Fibroblast of lung (primary cell): Measurements from ENCODE around the gene KLRC2. TPM values are rescaled to one million over a fixed set of nuclear protein-coding genes. Genes with fewer than 3 reads are reported as not detected.

Experiments used
- DNase-seq, 2 donors: peaks; one replicate each; pipeline versions ENCODE4 v3.0.0 to v3.0.0-alpha.2; 2010; ENCODE audit warnings: low read depth in 2 of 2
- H2AFZ ChIP-seq: 2 replicates; pipeline ENCODE4 v1.5.1; 2012; ENCODE audit warnings: low read length, control low read depth, inconsistent platforms
- H3K27ac ChIP-seq: 2 replicates; pipeline ENCODE4 v1.5.1; 2011; ENCODE audit warnings: low read length, control low read depth; ENCODE audit not compliant: insufficient read depth
- H3K27me3 ChIP-seq: 2 replicates; pipeline ENCODE4 v1.5.1; 2011; ENCODE audit warnings: mild to moderate bottlenecking, low read length; ENCODE audit not compliant: control insufficient read depth, insufficient read depth
- H3K36me3 ChIP-seq: 2 replicates; pipeline ENCODE4 v1.5.1; 2011; ENCODE audit warnings: low read length; ENCODE audit not compliant: control insufficient read depth, insufficient read depth
- H3K4me1 ChIP-seq: 2 replicates; pipeline ENCODE4 v1.5.1; 2011; ENCODE audit warnings: low read length; ENCODE audit not compliant: control insufficient read depth, insufficient read depth; ENCODE audit errors: extremely low read depth
- H3K4me2 ChIP-seq: 2 replicates; pipeline ENCODE4 v1.5.1; 2011; ENCODE audit warnings: low read length, control low read depth; ENCODE audit not compliant: insufficient read depth; ENCODE audit errors: extremely low read depth
- H3K4me3 ChIP-seq, 4 experiments: fragments of 200-600 bp in 1 of 4; sonication (generic) in 1 of 4; replicated peaks in 1 of 4; 2 replicates each; pipeline ENCODE4 v1.5.1; 2011 to 2016; ENCODE audit warnings: low read length in 4 of 4, low read depth in 3 of 4, mild to moderate bottlenecking in 3 of 4, control low read depth in 2 of 4, inconsistent platforms in 1 of 4, mixed read lengths in 1 of 4; ENCODE audit not compliant: insufficient read depth in 1 of 4; ENCODE audit errors: control extremely low read depth in 1 of 4
- H3K79me2 ChIP-seq: 2 replicates; pipeline ENCODE4 v1.5.1; 2012; ENCODE audit warnings: mild to moderate bottlenecking, low read length, inconsistent platforms; ENCODE audit not compliant: control insufficient read depth, insufficient read depth
- H3K9ac ChIP-seq: 2 replicates; pipeline ENCODE4 v1.5.1; 2011; ENCODE audit warnings: mild to moderate bottlenecking, low read length, control low read depth; ENCODE audit not compliant: insufficient read depth
- H3K9me3 ChIP-seq: 2 replicates; pipeline ENCODE4 v1.5.1; 2012; ENCODE audit warnings: low read depth, low read length; ENCODE audit not compliant: control insufficient read depth, insufficient read depth
- H4K20me1 ChIP-seq: 2 replicates; pipeline ENCODE4 v1.5.1; 2011; ENCODE audit warnings: low read length; ENCODE audit not compliant: control insufficient read depth, insufficient read depth; ENCODE audit errors: extremely low read depth
- EZH2 ChIP-seq: IDR thresholded peaks from 2 replicates; pipeline ENCODE4 v1.5.1; 2012; ENCODE audit warnings: low read length, control low read depth, mild to moderate bottlenecking; ENCODE audit errors: missing control alignments
- polyA plus RNA-seq, 2 donors: library from polyadenylated mRNA; depleted of rRNA in 1 of 2; stranded (reverse) in 1 of 2; unstranded in 1 of 2; fragments of >200 nt; gene quantifications; 2 replicates each; pipeline ENCODE4 v1.2.1, GENCODE V29; 2011 to 2012; ENCODE audit warnings: missing spikeins in 1 of 2
- total RNA-seq: library from RNA; depleted of rRNA; stranded (reverse); fragments of >200 nt; gene quantifications from 2 replicates; pipeline ENCODE4 v1.2.1, GENCODE V29; 2014
- TF ChIP-seq, protein P1 (sequence below), 2 donors: IDR thresholded peaks in 1 of 2; conservative IDR thresholded peaks in 1 of 2; 1 replicate in 1 of 2; 2 replicates in 1 of 2; pipeline ENCODE4 v1.5.1; 2011 to 2012; ENCODE audit warnings: low read length in 2 of 2, control low read depth in 1 of 2, inconsistent platforms in 1 of 2, low read depth in 1 of 2, mild to moderate bottlenecking in 1 of 2

Gene KLRC2
- total and polyA plus RNA-seq, 2 donors (not counting 1 experiment from before 2014, with no cell fraction given): not detected

DNA sequence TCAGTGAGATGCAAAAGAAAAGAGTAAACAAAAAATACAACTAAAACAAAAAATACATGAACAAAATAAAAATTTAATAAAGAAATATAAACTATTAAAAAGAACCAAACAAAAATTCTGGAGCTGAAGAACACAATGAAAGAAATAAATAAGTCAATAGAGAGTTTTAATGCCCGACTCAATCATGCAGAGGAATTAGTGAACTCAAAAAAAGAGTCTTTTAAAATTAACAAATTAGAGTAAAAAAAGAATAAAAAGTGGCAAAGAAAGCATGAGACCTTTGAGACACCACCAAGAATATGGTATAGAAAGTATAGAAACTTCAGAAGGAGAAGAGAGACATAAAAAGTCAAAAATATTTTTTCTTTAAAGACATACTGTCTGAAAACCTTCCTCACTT lies 20.0 kb upstream of the KLRC2 start:
- Histone ChIP-seq H3K9me3 (no peaks in the 10 kb centered on the region), H3K4me2 (no peak overlapping the region), H4K20me1 (no peaks in the 10 kb centered on the region), H3K9ac (no peak overlapping the region), H3K36me3 (no peaks in the 10 kb centered on the region), H3K27ac (no peak overlapping the region), H3K79me2 (no peaks in the 10 kb centered on the region), H3K4me3 (no peak overlapping the region), H2AFZ (no peak overlapping the region), H3K4me1 (no peaks in the 10 kb centered on the region), H3K27me3 (no peaks in the 10 kb centered on the region)
- TF ChIP-seq, protein P1, sequence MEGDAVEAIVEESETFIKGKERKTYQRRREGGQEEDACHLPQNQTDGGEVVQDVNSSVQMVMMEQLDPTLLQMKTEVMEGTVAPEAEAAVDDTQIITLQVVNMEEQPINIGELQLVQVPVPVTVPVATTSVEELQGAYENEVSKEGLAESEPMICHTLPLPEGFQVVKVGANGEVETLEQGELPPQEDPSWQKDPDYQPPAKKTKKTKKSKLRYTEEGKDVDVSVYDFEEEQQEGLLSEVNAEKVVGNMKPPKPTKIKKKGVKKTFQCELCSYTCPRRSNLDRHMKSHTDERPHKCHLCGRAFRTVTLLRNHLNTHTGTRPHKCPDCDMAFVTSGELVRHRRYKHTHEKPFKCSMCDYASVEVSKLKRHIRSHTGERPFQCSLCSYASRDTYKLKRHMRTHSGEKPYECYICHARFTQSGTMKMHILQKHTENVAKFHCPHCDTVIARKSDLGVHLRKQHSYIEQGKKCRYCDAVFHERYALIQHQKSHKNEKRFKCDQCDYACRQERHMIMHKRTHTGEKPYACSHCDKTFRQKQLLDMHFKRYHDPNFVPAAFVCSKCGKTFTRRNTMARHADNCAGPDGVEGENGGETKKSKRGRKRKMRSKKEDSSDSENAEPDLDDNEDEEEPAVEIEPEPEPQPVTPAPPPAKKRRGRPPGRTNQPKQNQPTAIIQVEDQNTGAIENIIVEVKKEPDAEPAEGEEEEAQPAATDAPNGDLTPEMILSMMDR (conservative IDR thresholded peaks at IDR 0.05 in 1 of 2, IDR thresholded peaks at IDR 0.05 in 1 of 2; ENCODE audit: low read depth in 1 of 2, low read length in 2 of 2): no peak
- TF ChIP-seq EZH2: no peak
- DNase-seq: no peak

DNA sequence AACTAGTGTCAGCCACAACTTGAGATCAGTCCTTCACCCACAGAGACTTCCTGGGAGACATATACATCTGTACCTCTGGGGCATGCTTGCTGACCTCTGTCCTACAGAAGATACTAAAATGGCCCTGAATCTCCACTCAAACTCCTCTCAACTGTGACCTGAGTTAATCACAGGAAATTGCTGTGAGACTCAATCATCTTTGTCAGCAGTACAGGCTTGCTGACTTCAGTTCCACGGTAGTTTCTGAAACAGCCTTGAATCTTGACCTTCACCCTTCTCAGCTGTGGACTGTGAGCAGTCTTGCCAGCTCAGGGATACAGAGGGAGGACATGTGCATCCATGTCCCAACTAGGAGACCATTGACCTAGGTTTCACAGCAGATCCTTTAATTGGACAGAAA lies 18.7 kb upstream of the KLRC2 start:
- Histone ChIP-seq H3K79me2 (no peaks in the 10 kb centered on the region), H3K36me3 (no peaks in the 10 kb centered on the region)

DNA sequence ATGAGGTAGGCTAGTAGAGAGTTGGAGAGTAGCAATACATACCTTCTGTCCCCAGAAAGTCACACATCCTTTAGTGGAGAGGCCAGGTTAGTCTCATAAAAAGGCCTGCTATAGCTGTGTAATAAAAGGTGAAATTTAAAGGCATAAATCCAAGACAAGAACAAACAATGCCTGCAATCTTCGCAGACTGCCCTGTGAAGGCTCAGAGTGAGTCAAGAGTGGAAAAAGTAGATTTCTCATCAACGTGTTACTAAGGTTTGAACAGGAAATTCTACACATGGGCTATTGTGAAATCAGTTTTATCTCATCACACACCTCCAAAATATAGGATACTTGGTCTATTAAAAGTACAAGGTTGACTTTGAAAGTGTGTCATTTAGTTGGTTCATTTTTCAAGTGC lies 17.3 kb upstream of the KLRC2 start, which contains the start of gene KLRC1:
Gene KLRC1, minus strand, starts transcription at position 222 of the 400 bp plus-strand sequence. CDS start 2,221 bp downstream, outside the sequence.
- H2AFZ ChIP-seq: no peak within 1 kb of the TSS
- no peaks in the 10 kb centered on the region for H3K36me3 ChIP-seq
- no peaks in the 10 kb centered on the region for H3K27me3 ChIP-seq
- H4K20me1 ChIP-seq: no peaks in the 10 kb centered on the region
- no peak within 1 kb of the TSS for H3K9ac ChIP-seq
- TF ChIP-seq, protein P1 (conservative IDR thresholded peaks at IDR 0.05 in 1 of 2, IDR thresholded peaks at IDR 0.05 in 1 of 2; ENCODE audit: low read depth in 1 of 2, low read length in 2 of 2): no peak
- no peak for TF ChIP-seq EZH2
- no peaks in the 10 kb centered on the region for H3K9me3 ChIP-seq
- no peak within 1 kb of the TSS for H3K27ac ChIP-seq
- no peak within 1 kb of the TSS for H3K4me2 ChIP-seq
- no peak for DNase-seq
- no peaks in the 10 kb centered on the region for H3K4me1 ChIP-seq
- no peak within 1 kb of the TSS for H3K4me3 ChIP-seq
- H3K79me2 ChIP-seq: no peaks in the 10 kb centered on the region

More for the DNA sequence above, 18.7 kb upstream of the KLRC2 start:
- Histone ChIP-seq H3K27ac (no peak overlapping the region), H2AFZ (no peak overlapping the region), H3K9me3 (no peaks in the 10 kb centered on the region), H3K9ac (no peak overlapping the region), H3K4me3 (no peak overlapping the region), H3K27me3 (no peaks in the 10 kb centered on the region), H3K4me2 (no peak overlapping the region), H4K20me1 (no peaks in the 10 kb centered on the region), H3K4me1 (no peaks in the 10 kb centered on the region)
- no peak for TF ChIP-seq EZH2
- TF ChIP-seq, protein P1 (conservative IDR thresholded peaks at IDR 0.05 in 1 of 2, IDR thresholded peaks at IDR 0.05 in 1 of 2; ENCODE audit: low read depth in 1 of 2, low read length in 2 of 2): no peak
- no peak for DNase-seq
